ENCODE results near the gene ABCB11. TPM values are rescaled to one million over a fixed set of nuclear protein-coding genes. Genes with fewer than 3 reads are reported as not detected.

Gene ABCB11
- total and polyA plus RNA-seq, 10 donors = 0.03 to 0.32 (median 0.12) TPM; not detected in 3

DNA sequence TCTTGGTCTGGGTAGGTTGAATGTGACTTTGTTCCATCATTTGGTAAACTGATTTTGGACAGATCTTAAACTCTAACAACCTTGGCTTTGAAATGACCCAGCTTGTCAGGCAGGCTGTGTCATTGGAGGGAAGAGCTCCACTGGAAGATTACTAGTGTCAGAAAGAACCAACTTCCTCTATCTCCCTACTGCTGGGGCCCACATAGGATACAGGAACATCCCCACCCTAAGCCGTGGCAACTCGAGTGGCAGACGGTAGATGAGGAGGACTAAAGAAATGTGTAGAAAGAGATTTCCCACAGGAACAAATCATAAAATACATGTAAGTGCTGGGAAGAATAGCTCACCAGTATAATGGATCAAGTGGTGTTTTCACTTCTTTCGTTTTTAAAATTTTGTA, 134.3 kb downstream of the ABCB11 start:
- Histone ChIP-seq H3K4me3 (no peak overlapping the region), H3K4me1 (no peaks in the 10 kb centered on the region), H3K27me3 (replicated peaks in 1 of 7) (no peaks in the 10 kb centered on the region), H3K9me3 (no peaks in the 10 kb centered on the region), H3K36me3 (no peaks in the 10 kb centered on the region), H3K27ac (no peak overlapping the region)
- WGBS, 5 donors = 37 to 63% (median 57%) methylated on average over 4 of the region's 4 CpGs
- no peak for DNase-seq
- TF ChIP-seq POLR2A (IDR thresholded peaks at IDR 0.05) (no peak), POLR2AphosphoS5 (IDR thresholded peaks at IDR 0.05) (no peak), CTCF (IDR thresholded peaks at IDR 0.05 in 8 of 11, conservative IDR thresholded peaks at IDR 0.05 in 3 of 11) (no peak)
- intact Hi-C loops (cut with DNase I; ENCODE audit: low total_unique reads) = no loop called here

DNA sequence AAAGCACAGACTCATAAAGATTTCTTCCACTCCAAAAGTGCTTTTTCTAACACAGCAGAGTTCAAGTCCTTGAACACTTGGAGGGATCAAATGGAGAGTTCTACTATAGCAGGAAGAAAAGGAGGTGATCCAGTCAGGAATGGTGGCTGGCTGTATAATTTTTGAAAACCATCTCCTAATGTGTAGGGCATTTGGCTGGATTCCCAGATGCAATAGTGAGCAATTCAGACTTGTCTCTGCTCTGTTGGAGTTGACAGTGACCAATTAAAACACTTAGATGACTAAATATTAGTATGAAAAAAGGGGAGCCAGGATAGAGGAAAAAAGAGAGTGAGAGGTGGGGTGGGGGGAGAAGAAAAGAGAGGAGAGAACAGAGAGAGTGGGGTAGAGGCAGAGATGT, 135.4 kb downstream of the ABCB11 start:
- Histone ChIP-seq H3K27ac (no peak overlapping the region), H3K4me3 (no peak overlapping the region), H3K27me3 (replicated peaks in 1 of 7) (no peaks in the 10 kb centered on the region), H3K36me3 (no peaks in the 10 kb centered on the region), H3K4me1 (peaks cover 0 to 2% (median under 1%) of the 10 kb centered on the region in 6 donors), H3K9me3 (no peaks in the 10 kb centered on the region)
- intact Hi-C loops (cut with DNase I; ENCODE audit: low total_unique reads) = no loop called here
- no peak for DNase-seq
- TF ChIP-seq POLR2AphosphoS5 (IDR thresholded peaks at IDR 0.05) (no peak), CTCF (IDR thresholded peaks at IDR 0.05 in 8 of 11, conservative IDR thresholded peaks at IDR 0.05 in 3 of 11) (no peak), POLR2A (IDR thresholded peaks at IDR 0.05) (no peak)

DNA sequence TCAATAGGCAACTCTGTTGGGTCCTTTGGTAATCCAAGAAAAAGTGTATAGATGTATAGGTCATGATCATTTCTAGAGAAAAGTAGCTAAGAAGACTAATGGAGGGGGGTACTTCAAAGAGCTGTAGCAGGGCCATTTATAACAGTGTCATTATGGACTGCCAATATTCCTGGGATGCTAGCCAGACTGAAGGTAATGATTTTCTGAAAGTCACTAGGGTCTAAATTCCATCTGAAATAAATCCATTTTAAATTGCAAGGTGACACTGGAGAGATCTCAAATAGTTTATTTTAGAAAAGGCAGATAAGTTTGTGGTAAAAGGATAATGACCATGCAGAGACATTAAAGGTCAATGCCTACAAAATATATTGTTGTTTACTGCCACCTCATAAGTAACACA, 136.4 kb downstream of the ABCB11 start:
- H3K4me1 ChIP-seq = peaks cover 3 to 12% (median 9%) of the 10 kb centered on the region in 6 donors
- no peak for TF ChIP-seq CTCF (IDR thresholded peaks at IDR 0.05 in 8 of 11, conservative IDR thresholded peaks at IDR 0.05 in 3 of 11)
- TF ChIP-seq POLR2A (IDR thresholded peaks at IDR 0.05) = no peak
- no peak for TF ChIP-seq POLR2AphosphoS5 (IDR thresholded peaks at IDR 0.05)
- no peaks in the 10 kb centered on the region for H3K9me3 ChIP-seq
- no peaks in the 10 kb centered on the region for H3K27me3 ChIP-seq (replicated peaks in 1 of 7)
- no peak overlapping the region for H3K27ac ChIP-seq
- intact Hi-C loops (cut with DNase I; ENCODE audit: low total_unique reads) = no loop called here
- no peak for DNase-seq
- no peaks in the 10 kb centered on the region for H3K36me3 ChIP-seq
- H3K4me3 ChIP-seq = no peak overlapping the region

DNA sequence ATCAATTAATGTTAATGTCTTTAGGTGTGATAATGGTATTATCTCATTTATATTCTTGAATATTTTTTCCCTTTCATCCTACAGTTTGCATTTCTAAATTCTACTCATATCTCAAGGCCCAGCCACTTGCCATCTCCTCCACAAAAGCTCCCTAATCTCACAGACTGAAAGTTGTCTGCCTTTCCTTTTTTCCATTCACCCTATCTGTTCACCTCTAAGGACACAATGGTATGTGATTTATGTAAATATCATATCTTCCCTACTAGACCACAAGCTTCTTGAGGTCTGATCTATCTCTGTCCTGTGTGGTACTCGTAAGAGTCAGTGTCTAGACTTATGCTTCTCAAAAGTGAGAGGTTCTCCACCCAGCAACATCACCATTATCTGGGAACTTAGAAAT, 137.0 kb downstream of the ABCB11 start:
- H3K36me3 ChIP-seq = no peaks in the 10 kb centered on the region
- peaks cover 3 to 17% (median 12%) of the 10 kb centered on the region in 6 donors for H3K4me1 ChIP-seq
- H3K4me3 ChIP-seq = no peak overlapping the region
- no peak overlapping the region for H3K27ac ChIP-seq
- TF ChIP-seq CTCF (IDR thresholded peaks at IDR 0.05 in 8 of 11, conservative IDR thresholded peaks at IDR 0.05 in 3 of 11) (no peak), POLR2AphosphoS5 (IDR thresholded peaks at IDR 0.05) (no peak), POLR2A (IDR thresholded peaks at IDR 0.05) (no peak)
- DNase-seq = no peak
- intact Hi-C loops (cut with DNase I; ENCODE audit: low total_unique reads) = no loop called here
- H3K9me3 ChIP-seq = no peaks in the 10 kb centered on the region
- WGBS, 5 donors = 82 to 92% (median 89%) methylated on average over 1 of the region's 1 CpG
- no peaks in the 10 kb centered on the region for H3K27me3 ChIP-seq (replicated peaks in 1 of 7)

Measured in spleen (tissue), 11 donors.